Measurements from ENCODE around the gene CHADL. TPM values are rescaled to one million over a fixed set of nuclear protein-coding genes. Genes with fewer than 3 reads are reported as not detected.
"Not testable (repeated sequence)": the region's sequence is repeated elsewhere in the genome, so short reads cannot be mapped to it uniquely, and the experiment has no call there.

CHADL gene
- total RNA-seq, 1 experiment from 2014 or later, result not detected

DNA sequence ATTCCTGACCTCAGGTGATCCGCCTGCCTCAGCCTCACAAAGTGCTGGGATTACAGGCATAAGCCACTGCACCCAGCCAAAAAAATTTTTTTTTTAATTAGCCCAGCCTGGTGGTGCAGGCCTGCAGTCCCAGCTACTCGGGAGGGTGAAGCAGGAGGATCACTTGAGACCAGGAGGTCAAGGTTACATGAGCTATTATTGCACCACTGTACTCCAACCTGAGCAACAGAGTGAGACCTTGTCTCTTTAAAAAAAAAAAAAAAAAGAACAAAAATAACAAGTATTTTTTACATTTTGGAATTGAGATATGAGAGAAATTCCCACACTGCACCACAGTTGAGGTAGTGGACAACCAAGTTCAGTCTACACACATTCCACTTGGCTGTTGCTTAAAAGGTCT, 49.3 kb downstream of the CHADL start:
- no peak for DNase-seq (ENCODE audit: low spot score)

DNA sequence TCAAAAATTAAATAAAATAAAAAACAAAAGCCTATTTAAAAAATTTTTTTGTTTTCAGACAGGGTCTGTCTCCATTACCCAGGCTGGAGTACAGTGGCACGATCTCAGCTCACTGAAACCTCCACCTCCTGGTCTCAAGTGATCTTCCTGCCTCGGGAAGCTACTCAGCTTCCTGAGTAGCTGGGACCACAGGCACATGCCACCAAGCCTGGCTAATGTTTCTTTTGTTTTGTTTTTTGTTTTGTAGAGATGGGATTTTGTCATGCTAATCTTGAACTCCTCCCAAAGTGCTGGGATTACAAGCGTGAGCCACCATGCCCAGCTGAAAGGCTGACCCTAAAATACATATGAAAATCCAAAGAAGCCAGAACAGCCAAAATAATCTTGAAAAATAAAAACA, 56.1 kb downstream of the CHADL start:
- no peak for DNase-seq (ENCODE audit: low spot score)

DNA sequence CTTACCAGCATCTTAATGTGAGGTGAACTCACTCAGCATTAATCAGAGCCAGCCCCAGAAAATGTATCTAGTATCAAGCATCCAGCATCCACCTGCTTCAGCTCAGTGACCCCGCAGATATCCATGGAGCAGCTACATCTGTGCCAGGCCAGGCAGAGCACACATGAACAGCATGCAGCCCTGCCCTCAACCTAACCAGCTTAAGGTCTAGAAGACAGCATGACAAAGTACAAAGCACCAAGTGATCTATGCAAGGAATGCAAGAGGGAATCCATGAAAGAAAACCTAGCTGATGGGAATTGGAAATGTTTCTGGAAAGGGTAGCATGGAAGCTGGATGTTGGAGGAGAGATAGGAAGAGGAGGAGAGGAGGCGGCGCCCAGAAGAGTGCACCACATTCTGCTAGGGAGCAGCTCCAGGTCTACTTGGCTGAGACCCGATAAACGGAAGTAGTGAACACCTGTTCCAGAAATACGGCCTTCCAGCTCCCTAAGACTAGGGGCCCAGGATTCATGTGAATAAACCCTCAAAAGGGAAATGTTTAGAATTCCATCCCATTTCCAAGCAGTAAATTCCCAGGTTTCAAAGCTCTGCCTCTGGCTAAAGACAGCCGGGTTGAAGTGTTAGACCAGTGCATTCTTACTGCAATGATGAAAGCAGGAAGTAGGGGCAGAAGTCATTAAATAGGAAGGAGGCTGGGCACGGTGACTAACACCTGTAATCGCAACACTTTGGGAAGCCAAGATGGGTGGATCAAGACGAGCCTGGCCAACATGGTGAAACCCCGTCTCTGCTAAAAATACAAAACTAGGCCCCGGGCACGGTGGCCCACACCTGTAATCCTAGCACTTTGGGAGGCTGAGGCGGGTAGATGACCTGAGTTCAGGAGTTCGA, 59.1 kb downstream of the CHADL start:
- DNase-seq (ENCODE audit: low spot score), result peak; percentile 46

DNA sequence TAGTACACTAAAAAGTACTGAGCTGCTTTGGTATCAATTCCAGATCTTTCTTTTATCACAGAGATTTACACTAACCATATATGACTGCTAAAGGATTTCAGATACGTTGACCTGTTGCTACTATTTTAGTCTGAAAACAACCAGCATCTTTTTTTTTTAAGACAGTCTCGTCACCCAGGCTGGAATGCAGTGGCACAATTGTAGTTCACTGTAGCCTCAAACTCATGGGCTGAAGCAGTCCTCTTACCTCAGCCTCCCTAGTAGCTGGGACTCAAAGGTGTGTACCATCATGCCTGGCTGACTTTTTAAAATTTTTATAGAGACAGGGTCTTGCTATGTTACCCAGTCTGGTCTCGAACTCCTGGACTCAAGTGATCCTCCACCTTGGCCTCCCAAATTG, 59.8 kb downstream of the CHADL start:
- no peak for DNase-seq (ENCODE audit: low spot score)

DNA sequence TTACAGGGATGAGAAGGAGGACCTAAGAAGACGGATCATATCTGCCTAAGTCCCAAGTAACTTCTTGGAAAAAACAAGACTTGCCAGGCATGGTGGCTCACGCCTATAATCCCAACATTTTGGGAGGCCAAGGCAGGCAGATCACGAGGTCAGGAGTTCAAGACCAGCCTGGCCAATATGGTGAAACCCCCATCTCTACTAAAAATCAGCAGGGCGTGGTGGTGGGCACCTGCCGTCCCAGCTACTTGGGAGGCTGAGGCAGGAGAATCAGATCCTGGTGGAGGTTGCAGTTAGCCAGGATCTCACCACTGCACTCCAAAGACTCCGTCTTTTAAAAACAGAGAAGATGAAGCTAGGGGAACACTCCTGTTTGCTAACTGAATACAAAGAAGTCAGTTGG, 60.4 kb downstream of the CHADL start:
- DNase-seq (ENCODE audit: low spot score), result not testable (repeated sequence)

Other genes with a start within 250 kb of the CHADL start
- 7.5 and 8.1 TPM in 2 replicates for gene EP300, start 148.3 kb downstream of the CHADL start, total RNA-seq (2014; rRNA removed; shearing (Covaris generic))
- 23.9 and 26.4 TPM in 2 replicates for gene L3MBTL2, start 35.6 kb downstream of the CHADL start, total RNA-seq (2014; rRNA removed; shearing (Covaris generic))
- gene RANGAP1, start 45.3 kb upstream of the CHADL start, total RNA-seq (2014; rRNA removed; shearing (Covaris generic)), result 95.7 and 100 TPM in 2 replicates
- 26.9 and 31.1 TPM in 2 replicates for gene ZC3H7B, start 60.6 kb upstream of the CHADL start, total RNA-seq (2014; rRNA removed; shearing (Covaris generic))
- gene TEF, start 141.0 kb upstream of the CHADL start, total RNA-seq (2014; rRNA removed; shearing (Covaris generic)), result 4.4 and 5.9 TPM in 2 replicates
- 6.2 and 7.2 TPM in 2 replicates for gene TOB2, start 205.9 kb upstream of the CHADL start, total RNA-seq (2014; rRNA removed; shearing (Covaris generic))
- 63.7 and 71.3 TPM in 2 replicates for gene PHF5A, start 227.8 kb upstream of the CHADL start, total RNA-seq (2014; rRNA removed; shearing (Covaris generic))
- gene ACO2, start 228.2 kb upstream of the CHADL start, total RNA-seq (2014; rRNA removed; shearing (Covaris generic)), result 34.3 and 41.2 TPM in 2 replicates

Measured in A172 (cell line).